GM12873 (cell line): ENCODE measurements around the gene TRPV4.

ENCODE experiments used
- TF ChIP-seq, protein P1 (sequence below): IDR thresholded peaks from 2 replicates; pipeline ENCODE4 v1.5.1; 2012; ENCODE audit warnings: low read depth, mild to moderate bottlenecking, moderate library complexity, low read length, control low read depth; ENCODE audit not compliant: insufficient read depth; ENCODE audit errors: missing control alignments

The TRPV4 gene

DNA sequence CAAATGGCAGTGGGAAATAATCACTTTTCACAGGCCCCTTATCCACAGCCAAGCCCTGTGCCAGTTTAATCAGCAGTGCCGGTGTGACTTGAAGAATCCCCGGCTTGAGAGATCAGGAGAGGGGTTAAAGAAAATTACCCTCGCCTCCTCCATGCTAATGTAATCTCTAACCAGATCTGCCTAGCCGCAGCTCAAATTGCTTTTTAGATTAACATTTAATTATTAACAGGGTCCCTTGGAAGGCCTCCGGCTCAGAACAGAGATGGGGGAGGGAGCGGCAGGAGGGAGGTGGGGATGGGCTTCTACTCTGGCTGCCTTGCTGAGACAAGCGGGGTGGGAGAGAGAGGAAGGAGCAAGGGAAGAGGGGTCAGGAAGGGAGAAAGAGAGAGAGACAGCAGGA is 95.6 kb downstream of the TRPV4 start:
- TF ChIP-seq, protein P1, sequence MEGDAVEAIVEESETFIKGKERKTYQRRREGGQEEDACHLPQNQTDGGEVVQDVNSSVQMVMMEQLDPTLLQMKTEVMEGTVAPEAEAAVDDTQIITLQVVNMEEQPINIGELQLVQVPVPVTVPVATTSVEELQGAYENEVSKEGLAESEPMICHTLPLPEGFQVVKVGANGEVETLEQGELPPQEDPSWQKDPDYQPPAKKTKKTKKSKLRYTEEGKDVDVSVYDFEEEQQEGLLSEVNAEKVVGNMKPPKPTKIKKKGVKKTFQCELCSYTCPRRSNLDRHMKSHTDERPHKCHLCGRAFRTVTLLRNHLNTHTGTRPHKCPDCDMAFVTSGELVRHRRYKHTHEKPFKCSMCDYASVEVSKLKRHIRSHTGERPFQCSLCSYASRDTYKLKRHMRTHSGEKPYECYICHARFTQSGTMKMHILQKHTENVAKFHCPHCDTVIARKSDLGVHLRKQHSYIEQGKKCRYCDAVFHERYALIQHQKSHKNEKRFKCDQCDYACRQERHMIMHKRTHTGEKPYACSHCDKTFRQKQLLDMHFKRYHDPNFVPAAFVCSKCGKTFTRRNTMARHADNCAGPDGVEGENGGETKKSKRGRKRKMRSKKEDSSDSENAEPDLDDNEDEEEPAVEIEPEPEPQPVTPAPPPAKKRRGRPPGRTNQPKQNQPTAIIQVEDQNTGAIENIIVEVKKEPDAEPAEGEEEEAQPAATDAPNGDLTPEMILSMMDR: no peak

DNA sequence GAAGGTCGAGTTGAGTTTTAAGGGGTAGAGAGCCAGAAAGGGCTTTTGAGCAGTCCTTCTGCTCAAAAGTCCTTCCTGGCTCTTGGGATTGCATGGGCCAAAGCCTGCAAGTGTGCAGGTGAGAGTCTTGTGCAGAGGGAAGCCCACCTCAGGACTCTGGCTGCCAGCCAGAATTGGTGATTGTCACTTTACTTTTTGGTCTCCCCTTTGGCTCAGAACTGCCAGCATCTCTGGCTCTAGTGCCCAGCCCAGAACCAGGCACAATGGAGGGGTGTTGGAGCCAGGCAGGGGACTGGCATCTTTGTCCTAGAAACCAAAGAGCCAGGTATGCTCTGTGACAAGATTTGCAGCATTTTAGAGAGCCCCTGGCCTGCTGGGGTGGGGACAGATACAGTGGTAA is 96.1 kb downstream of the TRPV4 start:
- TF ChIP-seq, protein P1: no peak

DNA sequence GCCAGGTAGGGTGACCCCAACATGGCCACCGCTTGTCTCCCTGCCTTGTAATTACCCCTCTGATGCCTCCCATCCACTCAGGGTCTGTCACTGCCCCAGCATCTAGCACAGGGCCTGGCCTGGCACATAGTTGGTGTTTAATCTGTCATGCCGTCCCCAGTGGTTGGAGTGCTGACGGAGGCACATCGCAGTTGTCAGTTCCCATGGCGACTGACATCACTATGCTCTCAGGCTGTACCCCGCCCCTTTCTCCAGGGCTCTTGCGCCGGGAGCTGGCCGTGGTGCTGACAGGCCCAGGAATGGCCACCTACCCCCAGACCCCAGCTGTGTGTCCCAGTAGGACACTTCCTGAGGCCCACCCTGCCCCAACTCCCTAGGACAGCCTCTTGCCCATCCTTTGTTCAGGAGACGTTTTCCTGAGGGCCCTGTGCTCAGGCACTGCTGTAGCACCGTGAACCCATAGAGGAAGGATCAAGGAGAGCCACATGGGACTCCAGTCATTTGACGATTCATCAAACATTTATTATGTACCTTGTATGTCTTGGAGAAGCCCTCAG is 96.6 kb downstream of the TRPV4 start:
- TF ChIP-seq, protein P1: no peak

DNA sequence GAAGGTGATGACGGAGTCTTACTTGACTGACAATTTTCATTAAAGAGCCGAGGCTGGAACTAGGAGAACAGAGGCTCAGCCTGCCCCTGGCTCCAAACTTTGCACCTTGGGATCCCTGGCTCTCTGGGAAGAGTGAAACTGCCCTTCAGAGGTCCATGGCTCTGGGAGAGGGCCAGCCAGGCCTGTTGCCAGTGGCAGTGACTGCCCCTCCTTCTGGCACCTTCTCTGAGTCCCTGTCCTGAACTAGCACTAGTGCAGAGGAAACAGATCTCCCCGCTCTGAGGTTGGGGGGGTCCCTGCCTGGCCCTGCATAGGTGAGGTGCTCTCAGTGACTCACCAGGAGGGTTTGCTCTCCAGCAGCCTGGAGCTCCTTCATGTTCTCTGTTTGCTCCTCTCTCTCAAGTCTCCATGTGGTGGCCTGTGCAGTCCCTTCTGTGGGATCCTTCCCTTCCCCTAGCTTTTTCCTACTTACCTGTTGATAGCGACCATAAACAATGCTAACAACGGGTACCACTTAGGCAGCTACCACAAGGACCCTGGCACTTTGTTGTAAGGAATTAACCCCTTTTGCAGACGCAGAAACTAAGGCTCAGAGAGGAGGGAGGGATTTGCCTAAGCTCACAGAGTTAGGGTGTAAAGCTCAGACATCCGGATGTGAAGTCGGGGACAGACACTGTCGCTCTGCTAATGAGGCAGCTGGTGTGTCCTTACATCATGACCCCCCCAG is 97.2 kb downstream of the TRPV4 start:
- TF ChIP-seq, protein P1: no peak

DNA sequence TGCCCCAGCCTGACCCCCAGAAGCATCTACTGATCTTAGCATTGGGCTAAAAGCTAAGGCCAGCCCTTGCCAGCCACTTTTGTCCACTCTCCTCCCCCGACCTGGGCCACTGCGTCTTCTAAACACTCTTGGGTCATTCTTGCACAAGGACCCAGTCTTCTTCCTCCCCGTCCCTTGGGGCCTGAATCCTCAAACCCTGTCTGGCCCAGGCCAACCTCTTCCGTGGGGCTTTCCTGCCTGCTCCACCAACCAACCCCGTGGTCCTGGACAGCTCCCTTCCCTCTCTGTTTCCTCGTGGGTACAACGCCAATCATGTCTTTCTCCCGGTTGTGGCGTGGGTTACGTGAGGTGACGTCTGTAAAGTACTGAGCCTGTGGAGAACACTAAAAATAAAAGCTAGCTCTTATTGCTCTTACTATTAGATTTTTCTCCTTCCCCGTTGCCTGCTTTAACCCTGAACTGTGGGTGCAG is 98.1 kb downstream of the TRPV4 start:
- TF ChIP-seq, protein P1: no peak

DNA sequence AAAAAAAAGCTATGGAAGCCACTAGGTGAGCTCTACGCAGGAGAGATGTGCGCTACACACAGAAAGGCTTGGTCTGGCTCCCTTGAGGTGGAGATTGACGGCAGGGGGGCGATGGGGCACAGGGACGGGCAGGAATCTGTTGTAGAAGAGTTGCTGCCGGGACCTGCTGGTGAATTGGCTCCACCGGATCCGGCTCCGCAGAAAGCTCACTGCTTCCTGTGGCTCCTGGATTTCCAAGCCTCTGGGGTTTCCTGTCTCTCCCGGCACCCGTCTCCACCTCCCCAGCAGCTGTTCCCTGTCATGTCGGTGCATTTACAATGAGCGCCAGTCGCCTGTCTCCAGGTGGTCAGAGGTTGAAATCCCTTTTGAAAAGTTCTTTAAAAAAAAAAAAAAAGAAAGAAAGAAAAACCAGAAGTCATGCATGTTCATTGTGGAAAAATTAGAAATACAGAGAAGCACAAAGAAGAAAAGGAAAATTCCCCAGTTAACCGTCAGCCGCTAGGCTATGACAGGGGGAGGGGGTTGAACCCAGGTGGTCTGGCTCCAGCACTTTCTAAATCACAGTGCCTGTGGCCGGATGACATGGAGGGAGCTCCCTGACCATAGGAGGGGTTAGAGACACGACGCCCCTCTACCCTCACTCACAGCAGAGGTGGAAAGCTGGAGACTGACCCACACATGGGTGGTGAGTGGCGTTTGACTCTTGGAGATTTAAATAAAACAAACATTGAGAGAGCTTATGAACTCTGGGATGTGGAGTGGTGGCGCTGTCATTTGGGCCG is 98.8 kb downstream of the TRPV4 start:
- TF ChIP-seq, protein P1: no peak
